ENCODE results near the gene RAD51B.

RAD51B gene

DNA sequence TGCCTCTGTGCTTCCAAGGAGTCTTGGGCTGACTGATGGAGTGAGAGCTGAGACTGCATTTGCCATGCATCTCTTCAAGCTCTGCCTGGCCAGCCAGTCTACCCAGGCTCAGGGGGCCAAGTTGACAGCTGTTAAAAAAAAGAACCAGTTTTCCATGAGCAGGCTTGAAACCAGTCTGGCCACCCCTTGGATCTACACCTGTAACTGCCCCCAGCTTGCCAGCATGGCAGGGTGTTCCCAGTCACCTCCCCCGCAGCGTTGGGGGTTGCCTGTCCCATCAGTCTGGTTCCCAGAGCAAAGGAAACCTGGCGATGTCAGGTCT is 770.6 kb downstream of the RAD51B start:
- TF ChIP-seq, protein P1, sequence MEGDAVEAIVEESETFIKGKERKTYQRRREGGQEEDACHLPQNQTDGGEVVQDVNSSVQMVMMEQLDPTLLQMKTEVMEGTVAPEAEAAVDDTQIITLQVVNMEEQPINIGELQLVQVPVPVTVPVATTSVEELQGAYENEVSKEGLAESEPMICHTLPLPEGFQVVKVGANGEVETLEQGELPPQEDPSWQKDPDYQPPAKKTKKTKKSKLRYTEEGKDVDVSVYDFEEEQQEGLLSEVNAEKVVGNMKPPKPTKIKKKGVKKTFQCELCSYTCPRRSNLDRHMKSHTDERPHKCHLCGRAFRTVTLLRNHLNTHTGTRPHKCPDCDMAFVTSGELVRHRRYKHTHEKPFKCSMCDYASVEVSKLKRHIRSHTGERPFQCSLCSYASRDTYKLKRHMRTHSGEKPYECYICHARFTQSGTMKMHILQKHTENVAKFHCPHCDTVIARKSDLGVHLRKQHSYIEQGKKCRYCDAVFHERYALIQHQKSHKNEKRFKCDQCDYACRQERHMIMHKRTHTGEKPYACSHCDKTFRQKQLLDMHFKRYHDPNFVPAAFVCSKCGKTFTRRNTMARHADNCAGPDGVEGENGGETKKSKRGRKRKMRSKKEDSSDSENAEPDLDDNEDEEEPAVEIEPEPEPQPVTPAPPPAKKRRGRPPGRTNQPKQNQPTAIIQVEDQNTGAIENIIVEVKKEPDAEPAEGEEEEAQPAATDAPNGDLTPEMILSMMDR (IDR thresholded peaks at IDR 0.05; ENCODE audit: borderline replicate concordance, insufficient read depth, low read depth, low read length) = no peak
- H3K4me3 ChIP-seq (ENCODE audit: low read depth, low read length) = no peak overlapping the region

DNA sequence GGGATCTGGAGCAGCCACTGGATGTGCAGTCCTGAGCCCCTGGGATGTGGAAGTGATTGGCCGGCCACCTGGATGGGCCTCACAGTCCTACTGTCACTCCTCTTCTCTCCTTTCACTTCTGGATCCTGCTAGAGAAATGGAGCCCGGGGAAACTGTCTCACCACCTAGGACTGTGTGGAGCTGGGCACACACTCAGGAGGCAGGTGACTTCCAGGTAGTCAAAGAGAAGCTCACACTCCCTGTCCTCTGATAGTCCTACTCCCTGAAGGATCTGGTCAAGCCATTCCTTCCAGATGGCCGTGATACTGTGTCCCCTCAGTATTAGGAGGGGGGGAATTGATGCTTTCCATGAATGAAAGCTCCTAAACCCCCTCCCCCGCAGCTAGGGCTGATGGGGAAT is 772.2 kb downstream of the RAD51B start:
- H3K4me3 ChIP-seq (ENCODE audit: low read depth, low read length) = no peak overlapping the region

DNA sequence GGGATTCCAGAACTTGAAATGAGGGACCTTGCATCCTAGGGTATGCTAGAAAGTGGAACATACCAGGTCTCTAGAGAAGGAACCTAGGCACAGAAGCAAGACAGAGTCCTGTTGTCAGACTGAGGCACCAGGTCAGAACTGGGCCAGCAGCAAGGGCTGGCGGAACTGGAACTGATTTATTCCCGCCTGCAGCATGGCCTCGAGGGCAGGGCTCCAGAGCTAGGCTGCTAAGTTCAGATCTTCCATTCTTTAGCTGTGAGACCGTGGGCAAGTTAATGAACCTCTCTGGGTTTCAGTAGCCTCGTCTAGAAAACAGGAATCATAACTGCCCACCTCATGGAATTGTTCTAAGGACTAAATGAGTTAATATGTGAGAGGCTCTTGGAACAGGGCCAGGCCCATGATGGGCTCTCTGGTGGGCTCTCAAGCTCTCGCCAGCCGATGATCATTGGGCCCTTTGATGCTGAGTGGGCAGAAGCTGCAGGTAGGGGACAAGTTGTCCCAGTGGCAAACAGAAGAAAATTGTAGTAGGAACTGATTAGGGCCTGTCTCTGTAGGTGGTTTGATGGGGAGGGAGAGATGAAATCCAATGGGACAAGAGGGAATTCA is 773.5 kb downstream of the RAD51B start:
- H3K4me3 ChIP-seq (ENCODE audit: low read depth, low read length) = no peak overlapping the region
- TF ChIP-seq, protein P1 (IDR thresholded peaks at IDR 0.05; ENCODE audit: borderline replicate concordance, insufficient read depth, low read depth, low read length) = no peak

More for the DNA sequence above, 772.2 kb downstream of the RAD51B start:
- TF ChIP-seq, protein P1 (IDR thresholded peaks at IDR 0.05; ENCODE audit: borderline replicate concordance, insufficient read depth, low read depth, low read length) = no peak

DNA sequence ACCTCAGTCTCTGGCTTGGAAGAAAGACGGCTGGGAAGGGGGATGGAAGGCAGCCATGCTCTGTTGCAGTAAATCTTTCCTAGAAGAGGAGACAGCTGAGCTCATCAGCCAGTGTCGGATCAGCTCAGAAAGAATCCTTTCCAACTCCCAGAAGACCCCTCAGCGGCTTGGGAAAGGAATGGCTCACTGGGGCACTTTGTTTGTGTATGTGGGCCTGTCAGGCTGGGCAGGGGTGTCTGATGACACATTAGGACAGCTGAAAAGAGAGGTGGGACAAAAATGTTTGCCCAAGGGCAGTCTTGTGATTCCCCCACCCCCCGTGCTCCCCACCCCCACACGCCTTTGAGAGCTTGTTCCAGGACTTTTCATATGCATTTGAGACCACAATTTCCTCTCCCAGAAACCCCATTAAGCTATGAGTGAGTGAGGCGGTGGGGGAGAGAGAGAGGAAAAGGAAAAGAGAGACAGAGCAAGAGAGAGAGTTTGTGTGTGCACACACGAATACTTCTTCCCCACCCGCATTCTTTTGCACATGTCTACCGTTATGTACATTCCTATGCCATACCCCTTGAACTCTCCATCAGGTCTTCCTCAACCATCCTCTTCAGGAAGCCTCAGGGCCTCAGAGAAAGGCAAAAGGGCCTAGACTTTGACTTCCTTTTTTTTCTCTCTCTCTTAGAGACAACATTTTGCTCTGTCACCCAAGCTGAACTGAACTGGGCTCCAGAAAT is 774.4 kb downstream of the RAD51B start:
- no peak overlapping the region for H3K4me3 ChIP-seq (ENCODE audit: low read depth, low read length)
- TF ChIP-seq, protein P1 (IDR thresholded peaks at IDR 0.05; ENCODE audit: borderline replicate concordance, insufficient read depth, low read depth, low read length) = no peak

DNA sequence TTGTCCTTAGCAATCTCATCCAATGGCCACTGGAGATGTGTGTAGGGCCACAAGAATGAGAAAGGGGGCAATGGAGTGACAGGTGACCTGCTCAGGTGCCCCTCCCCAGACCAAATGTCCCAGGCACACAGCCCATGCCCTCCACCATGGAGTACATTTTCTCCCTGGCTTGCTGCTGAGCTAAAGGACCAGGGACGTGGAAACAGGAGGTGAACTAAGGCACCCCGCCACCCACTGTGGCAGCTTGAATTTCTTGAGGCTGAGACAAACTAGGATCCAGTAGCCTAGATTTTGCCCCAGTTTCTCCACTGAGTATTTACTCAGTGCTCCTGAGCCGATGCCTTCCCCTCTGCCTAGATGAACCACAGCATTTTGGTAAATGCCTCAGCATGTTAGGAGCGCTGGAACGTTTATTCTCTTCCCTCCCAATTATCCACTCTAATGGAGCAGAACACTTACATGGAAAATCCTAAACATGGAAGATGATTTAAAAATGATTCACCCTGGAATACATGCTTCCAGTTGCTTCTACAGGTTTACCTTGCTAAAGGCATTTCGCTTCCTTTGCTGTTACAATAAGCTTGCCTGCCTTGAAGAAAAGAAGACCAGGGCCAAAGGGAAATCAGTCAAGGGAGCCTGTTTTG is 775.3 kb downstream of the RAD51B start:
- TF ChIP-seq, protein P1 (IDR thresholded peaks at IDR 0.05; ENCODE audit: borderline replicate concordance, insufficient read depth, low read depth, low read length) = no peak
- H3K4me3 ChIP-seq (ENCODE audit: low read depth, low read length) = no peak overlapping the region

DNA sequence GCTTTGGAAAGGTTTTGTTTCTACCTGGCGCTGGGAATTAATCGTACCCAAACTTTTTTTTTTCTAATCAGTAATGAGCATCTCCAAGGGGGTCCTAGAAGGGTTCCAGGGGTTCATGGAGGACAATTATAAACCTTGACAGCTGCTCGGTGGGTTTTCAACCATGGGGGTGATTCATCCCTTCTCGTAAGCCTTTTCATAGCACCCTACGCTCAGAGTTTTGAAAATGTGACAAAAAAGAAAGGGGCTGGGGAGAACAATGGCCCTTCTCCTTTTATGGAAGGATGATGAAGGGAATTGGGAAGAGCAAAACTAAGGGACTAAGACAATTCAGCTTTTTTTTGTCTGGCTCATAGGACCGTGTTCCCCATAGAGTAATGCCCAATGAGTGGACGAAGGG is 776.6 kb downstream of the RAD51B start:
- TF ChIP-seq, protein P1 (IDR thresholded peaks at IDR 0.05; ENCODE audit: borderline replicate concordance, insufficient read depth, low read depth, low read length) = no peak
- no peak overlapping the region for H3K4me3 ChIP-seq (ENCODE audit: low read depth, low read length)

DNA sequence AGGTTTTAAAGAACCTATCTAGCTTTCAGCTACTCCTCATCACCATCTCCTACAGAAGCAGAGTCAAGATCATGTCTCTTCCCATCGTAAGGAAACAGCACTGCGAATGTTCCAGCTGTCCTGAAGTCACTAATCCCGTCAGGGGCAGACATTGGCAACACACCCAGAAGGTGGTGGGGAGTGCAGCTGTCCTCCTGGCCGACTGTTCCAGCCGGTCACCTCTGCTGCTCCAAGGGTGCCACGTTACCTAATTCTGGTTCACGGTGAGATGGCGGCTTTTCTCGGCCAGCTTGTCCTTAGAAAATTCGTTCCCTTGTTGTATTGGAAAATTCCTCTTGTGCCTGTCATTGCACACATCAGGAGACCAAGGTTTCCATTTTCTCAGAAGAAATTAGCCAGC is 777.1 kb downstream of the RAD51B start:
- TF ChIP-seq, protein P1 (IDR thresholded peaks at IDR 0.05; ENCODE audit: borderline replicate concordance, insufficient read depth, low read depth, low read length) = no peak

More for the DNA sequence above, 777.1 kb downstream of the RAD51B start:
- no peak overlapping the region for H3K4me3 ChIP-seq (ENCODE audit: low read depth, low read length)
